Measurements from ENCODE around the gene SMU1.

SMU1 gene

DNA sequence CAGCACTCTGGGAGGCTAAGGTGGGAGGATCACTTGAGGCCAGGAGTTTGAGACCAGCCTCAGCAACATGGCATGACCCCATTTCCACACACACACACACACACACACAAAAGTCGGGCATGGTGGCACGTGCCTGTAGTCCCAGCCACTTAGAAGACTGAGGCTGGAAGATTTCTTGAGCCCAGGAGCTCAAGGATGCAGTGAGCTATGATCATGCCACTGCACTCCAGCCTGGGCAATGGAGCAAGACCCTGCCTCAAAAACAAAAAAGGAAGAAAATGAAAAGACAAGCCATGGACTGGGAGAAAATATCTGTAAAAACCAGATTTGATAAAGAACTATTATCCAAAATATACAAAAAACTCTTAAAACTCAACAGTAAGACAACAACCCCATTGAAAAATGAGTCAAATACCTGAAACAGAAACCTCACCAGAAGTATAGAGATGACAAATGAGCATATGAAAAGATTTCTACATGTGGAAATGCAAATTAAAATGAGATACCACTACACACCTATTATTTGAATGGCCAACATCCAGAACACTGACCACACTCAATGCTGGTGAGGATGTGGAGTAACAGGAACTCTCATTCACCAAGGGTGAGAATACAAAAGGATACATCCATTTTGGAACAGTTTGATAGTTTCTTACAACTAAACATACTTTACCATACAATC lies 26.7 kb downstream of the SMU1 start:
- H3K4me1 ChIP-seq (ENCODE audit: insufficient read depth, low read length, poor library complexity, severe bottlenecking): no peaks in the 10 kb centered on the region
- H3K9me3 ChIP-seq (ENCODE audit: insufficient read depth, low read depth, low read length): no peaks in the 10 kb centered on the region
- H3K4me3 ChIP-seq (ENCODE audit: low read length, poor library complexity, severe bottlenecking): no peak overlapping the region
- no peaks in the 10 kb centered on the region for H3K9me2 ChIP-seq (replicated peaks; ENCODE audit: low read depth, low read length)
- no peaks in the 10 kb centered on the region for H3K79me2 ChIP-seq (ENCODE audit: insufficient read depth, low read length)
- H3K27me3 ChIP-seq (ENCODE audit: insufficient read depth, low read length, poor library complexity, severe bottlenecking): no peaks in the 10 kb centered on the region
- H2AFZ ChIP-seq (ENCODE audit: low read length): no peak overlapping the region
- peaks cover 56% of the 10 kb centered on the region; the same call in 1 of the 2 replicates for H3K36me3 ChIP-seq (ENCODE audit: insufficient read depth, low read length)
- H3F3A ChIP-seq (ENCODE audit: low read depth): no peaks in the 10 kb centered on the region
- H4K20me1 ChIP-seq (ENCODE audit: insufficient read depth, low read length, poor library complexity, severe bottlenecking): no peaks in the 10 kb centered on the region
- H3K9ac ChIP-seq (ENCODE audit: low read depth, low read length, poor library complexity, severe bottlenecking): no peak overlapping the region
- H3K4me2 ChIP-seq (ENCODE audit: low read depth, low read length, poor library complexity, severe bottlenecking): no peak overlapping the region
- TF ChIP-seq, protein P1, sequence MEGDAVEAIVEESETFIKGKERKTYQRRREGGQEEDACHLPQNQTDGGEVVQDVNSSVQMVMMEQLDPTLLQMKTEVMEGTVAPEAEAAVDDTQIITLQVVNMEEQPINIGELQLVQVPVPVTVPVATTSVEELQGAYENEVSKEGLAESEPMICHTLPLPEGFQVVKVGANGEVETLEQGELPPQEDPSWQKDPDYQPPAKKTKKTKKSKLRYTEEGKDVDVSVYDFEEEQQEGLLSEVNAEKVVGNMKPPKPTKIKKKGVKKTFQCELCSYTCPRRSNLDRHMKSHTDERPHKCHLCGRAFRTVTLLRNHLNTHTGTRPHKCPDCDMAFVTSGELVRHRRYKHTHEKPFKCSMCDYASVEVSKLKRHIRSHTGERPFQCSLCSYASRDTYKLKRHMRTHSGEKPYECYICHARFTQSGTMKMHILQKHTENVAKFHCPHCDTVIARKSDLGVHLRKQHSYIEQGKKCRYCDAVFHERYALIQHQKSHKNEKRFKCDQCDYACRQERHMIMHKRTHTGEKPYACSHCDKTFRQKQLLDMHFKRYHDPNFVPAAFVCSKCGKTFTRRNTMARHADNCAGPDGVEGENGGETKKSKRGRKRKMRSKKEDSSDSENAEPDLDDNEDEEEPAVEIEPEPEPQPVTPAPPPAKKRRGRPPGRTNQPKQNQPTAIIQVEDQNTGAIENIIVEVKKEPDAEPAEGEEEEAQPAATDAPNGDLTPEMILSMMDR (conservative IDR thresholded peaks at IDR 0.05; ENCODE audit: low read length): no peak
- TF ChIP-seq EZH2phosphoT487 (IDR thresholded peaks at IDR 0.05; ENCODE audit: borderline replicate concordance): no peak

DNA sequence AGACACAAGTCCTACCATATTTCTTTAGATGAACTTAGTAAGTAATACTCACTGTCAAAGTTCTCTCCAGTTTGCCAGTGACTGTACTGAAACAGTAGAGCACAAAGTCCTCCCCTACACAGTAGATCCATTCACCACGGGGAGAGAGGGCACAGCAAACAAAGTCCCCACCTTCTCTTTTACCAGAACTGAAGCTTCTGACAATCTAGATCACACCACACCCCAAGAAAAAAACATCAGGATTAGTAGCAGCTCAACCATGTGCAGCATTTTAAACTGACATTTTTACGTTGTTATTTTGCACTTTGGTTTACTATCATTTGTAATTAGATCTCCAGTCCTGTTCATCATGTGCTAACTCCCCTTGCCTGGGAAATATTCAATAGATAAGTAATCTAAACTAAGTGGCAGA lies 28.4 kb downstream of the SMU1 start:
- H3K9me2 ChIP-seq (replicated peaks; ENCODE audit: low read depth, low read length): no peaks in the 10 kb centered on the region
- no peaks in the 10 kb centered on the region for H3K79me2 ChIP-seq (ENCODE audit: insufficient read depth, low read length)
- H3K27me3 ChIP-seq (ENCODE audit: insufficient read depth, low read length, poor library complexity, severe bottlenecking): no peaks in the 10 kb centered on the region
- H4K20me1 ChIP-seq (ENCODE audit: insufficient read depth, low read length, poor library complexity, severe bottlenecking): no peaks in the 10 kb centered on the region
- TF ChIP-seq, protein P1 (conservative IDR thresholded peaks at IDR 0.05; ENCODE audit: low read length): no peak
- no peak for TF ChIP-seq EZH2phosphoT487 (IDR thresholded peaks at IDR 0.05; ENCODE audit: borderline replicate concordance)
- no peaks in the 10 kb centered on the region for H3F3A ChIP-seq (ENCODE audit: low read depth)
- no peaks in the 10 kb centered on the region for H3K4me1 ChIP-seq (ENCODE audit: insufficient read depth, low read length, poor library complexity, severe bottlenecking)
- peaks cover 40% of the 10 kb centered on the region; the same call in 1 of the 2 replicates for H3K36me3 ChIP-seq (ENCODE audit: insufficient read depth, low read length)
- no peaks in the 10 kb centered on the region for H3K9me3 ChIP-seq (ENCODE audit: insufficient read depth, low read depth, low read length)
- H3K4me3 ChIP-seq (ENCODE audit: low read length, poor library complexity, severe bottlenecking): no peak overlapping the region
- H3K9ac ChIP-seq (ENCODE audit: low read depth, low read length, poor library complexity, severe bottlenecking): no peak overlapping the region
- H2AFZ ChIP-seq (ENCODE audit: low read length): no peak overlapping the region
- no peak overlapping the region for H3K4me2 ChIP-seq (ENCODE audit: low read depth, low read length, poor library complexity, severe bottlenecking)

DNA sequence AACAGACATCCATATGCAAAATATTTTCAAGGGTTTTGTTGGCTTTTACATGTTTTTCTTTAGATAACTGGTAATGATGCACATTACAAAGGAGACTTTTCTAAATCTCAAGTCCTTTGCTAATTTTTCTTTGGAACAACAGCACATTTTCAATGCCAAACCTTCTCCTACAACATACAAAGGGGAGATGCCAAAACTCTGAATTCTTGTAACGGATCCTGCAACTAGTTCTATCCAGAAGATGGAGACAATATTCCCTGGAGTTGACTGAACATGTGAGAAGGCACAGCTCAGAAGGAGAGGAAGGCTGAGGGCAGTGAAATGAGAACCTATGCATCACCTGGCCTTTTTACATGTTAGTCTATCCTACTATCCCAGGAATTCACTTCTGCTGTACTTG lies 30.4 kb downstream of the SMU1 start:
- H3K79me2 ChIP-seq (ENCODE audit: insufficient read depth, low read length): no peaks in the 10 kb centered on the region
- H3K9me3 ChIP-seq (ENCODE audit: insufficient read depth, low read depth, low read length): no peaks in the 10 kb centered on the region
- no peak overlapping the region for H3K4me2 ChIP-seq (ENCODE audit: low read depth, low read length, poor library complexity, severe bottlenecking)
- H3K9me2 ChIP-seq (replicated peaks; ENCODE audit: low read depth, low read length): no peaks in the 10 kb centered on the region
- no peaks in the 10 kb centered on the region for H3K27me3 ChIP-seq (ENCODE audit: insufficient read depth, low read length, poor library complexity, severe bottlenecking)
- H3K4me3 ChIP-seq (ENCODE audit: low read length, poor library complexity, severe bottlenecking): no peak overlapping the region
- 0 out of 2 replicates have a peak, but pooled peaks cover 7% of the 10 kb centered on the region for H3F3A ChIP-seq (ENCODE audit: low read depth)
- H4K20me1 ChIP-seq (ENCODE audit: insufficient read depth, low read length, poor library complexity, severe bottlenecking): no peaks in the 10 kb centered on the region
- H2AFZ ChIP-seq (ENCODE audit: low read length): no peak overlapping the region
- peaks cover 25% of the 10 kb centered on the region; the same call in 1 of the 2 replicates for H3K36me3 ChIP-seq (ENCODE audit: insufficient read depth, low read length)
- H3K4me1 ChIP-seq (ENCODE audit: insufficient read depth, low read length, poor library complexity, severe bottlenecking): no peaks in the 10 kb centered on the region
- TF ChIP-seq EZH2phosphoT487 (IDR thresholded peaks at IDR 0.05; ENCODE audit: borderline replicate concordance): no peak
- TF ChIP-seq, protein P1 (conservative IDR thresholded peaks at IDR 0.05; ENCODE audit: low read length): no peak
- no peak overlapping the region for H3K9ac ChIP-seq (ENCODE audit: low read depth, low read length, poor library complexity, severe bottlenecking)
